NCI-H146 (cell line): ENCODE results near the gene ZNF134.

ENCODE experiments used
- DNase-seq: peaks from one replicate; lab custom pipeline; 2025; lab: John Stamatoyannopoulos, UW

The ZNF134 gene

GRCh38 chr19:57641715-57642234, 27.7 kb downstream of the ZNF134 start:
- DNase-seq: no peak

- DNase-seq: no peak
Measured at GRCh38 chr19:57642396-57643046, 28.5 kb downstream of the ZNF134 start.

GRCh38 chr19:57643734-57644133, 29.7 kb downstream of the ZNF134 start:
- DNase-seq: no peak

- peak; percentile 60 for DNase-seq
Measured at GRCh38 chr19:57648331-57649003, 34.4 kb downstream of the ZNF134 start.

GRCh38 chr19:57651654-57651996, 37.6 kb downstream of the ZNF134 start:
- peak; percentile 66 for DNase-seq

GRCh38 chr19:57653689-57654088, 39.6 kb downstream of the ZNF134 start:
- DNase-seq: no peak

GRCh38 chr19:57655443-57655842, 41.4 kb downstream of the ZNF134 start:
- no peak for DNase-seq

GRCh38 chr19:57656346-57656745, 42.3 kb downstream of the ZNF134 start:
- no peak for DNase-seq

GRCh38 chr19:57664269-57665127, 50.5 kb downstream of the ZNF134 start:
- peak; percentile 90 for DNase-seq

- DNase-seq: peak; percentile 92
Measured at GRCh38 chr19:57665261-57665806, 51.3 kb downstream of the ZNF134 start.

GRCh38 chr19:57667228-57667627, 53.2 kb downstream of the ZNF134 start:
- DNase-seq: no peak

- no peak for DNase-seq
Measured at GRCh38 chr19:57668635-57669034, 54.6 kb downstream of the ZNF134 start, which contains the start of gene ZSCAN4. Gene ZSCAN4, plus strand, starts transcription at chr19:57668935. Its CDS starts 7,211 bp downstream, at chr19:57676146.

- DNase-seq: no peak
Measured at GRCh38 chr19:57671124-57671895, 57.3 kb downstream of the ZNF134 start.

- no peak for DNase-seq
Measured at GRCh38 chr19:57672466-57672865, 58.4 kb downstream of the ZNF134 start.
